HPDE6-E6E7 (cell line): ENCODE data around the gene GBX2.

Experiments used
- DNase-seq: peaks from one replicate; pipeline ENCODE4 v3.0.0; 2011; ENCODE audit warnings: missing footprints; ENCODE audit errors: extremely low spot score

GBX2 gene

GRCh38 chr2:236180831-236181453, 12.8 kb upstream of the GBX2 start:
- DNase-seq: no peak

GRCh38 chr2:236180076-236180816, 12.1 kb upstream of the GBX2 start:
- DNase-seq: no peak

- no peak for DNase-seq
Observed at GRCh38 chr2:236179236-236180075, 11.3 kb upstream of the GBX2 start.

GRCh38 chr2:236178890-236179235, 10.7 kb upstream of the GBX2 start:
- DNase-seq: no peak

- no peak for DNase-seq
Observed at GRCh38 chr2:236177967-236178889, 10.0 kb upstream of the GBX2 start.

- no peak for DNase-seq
Observed at GRCh38 chr2:236177604-236177966, 9.4 kb upstream of the GBX2 start.

- DNase-seq: no peak
Observed at GRCh38 chr2:236176951-236177350, 8.8 kb upstream of the GBX2 start.

GRCh38 chr2:236176417-236176816, 8.2 kb upstream of the GBX2 start:
- no peak for DNase-seq

- no peak for DNase-seq
Observed at GRCh38 chr2:236175548-236176150, 7.5 kb upstream of the GBX2 start.

GRCh38 chr2:236173729-236174607, 5.8 kb upstream of the GBX2 start:
- DNase-seq: no peak

- no peak for DNase-seq
Observed at GRCh38 chr2:236173036-236173728, 5.0 kb upstream of the GBX2 start.

GRCh38 chr2:236172255-236173035, 4.3 kb upstream of the GBX2 start:
- DNase-seq: no peak

- no peak for DNase-seq
Observed at GRCh38 chr2:236171680-236172254, 3.6 kb upstream of the GBX2 start.

GRCh38 chr2:236171181-236171679, 3.0 kb upstream of the GBX2 start:
- DNase-seq: no peak

- no peak for DNase-seq
Observed at GRCh38 chr2:236170590-236171165, 2.5 kb upstream of the GBX2 start.

GRCh38 chr2:236169741-236170589, 1.8 kb upstream of the GBX2 start:
- DNase-seq: no peak

- no peak for DNase-seq
Observed at GRCh38 chr2:236169151-236169721, 1.1 kb upstream of the GBX2 start.
